PC-3 (cell line): Measurements from ENCODE around the gene BCAR3. TPM values are rescaled to one million over a fixed set of nuclear protein-coding genes. Genes with fewer than 3 reads are reported as not detected.

ENCODE experiments used
- ATAC-seq: fragments of 200-7000 bp; cut with Tn5 transposase; 2 replicates; pipeline ENCODE4 v1.9.1; 2020; ENCODE audit warnings: mild to moderate bottlenecking, moderate library complexity
- BruUV-seq: library from RNA; stranded (reverse); fragments of 400-500 nt; replicated peaks from 2 replicates; lab custom pipeline; 2021; lab: Mats Ljungman, UMichigan
- CTCF ChIA-PET: fragments of 300-600 bp; sonication (Branson Sonifier 250); formaldehyde crosslinking; loops from one replicate; lab custom pipeline; 2022; ENCODE audit warnings: antibody characterized with exemption; lab: Charles Lee
- POLR2A ChIA-PET: fragments of 300-600 bp; sonication (Branson Sonifier 250); formaldehyde crosslinking; loops from one replicate; lab custom pipeline; 2022; ENCODE audit warnings: antibody characterized with exemption; ENCODE audit not compliant: unreplicated experiment; lab: Charles Lee
- DNase-seq: peaks from one replicate; pipeline ENCODE4 v3.0.0-alpha.2; 2015
- H2AFZ ChIP-seq: fragments of 300-600 bp; sonication (generic); 2 replicates; pipeline ENCODE4 v1.6.0; 2016; ENCODE audit warnings: antibody characterized with exemption, low read length
- H3F3A ChIP-seq: fragments of 300-600 bp; sonication (generic); one replicate; pipeline ENCODE4 v1.6.0; 2017; ENCODE audit warnings: antibody characterized with exemption, low read length, control low read depth, mild to moderate bottlenecking; ENCODE audit not compliant: unreplicated experiment
- H3K27ac ChIP-seq: fragments of 300-600 bp; sonication (generic); 2 replicates; pipeline ENCODE4 v1.5.1; 2016; ENCODE audit warnings: mild to moderate bottlenecking, low read length
- H3K27me3 ChIP-seq: fragments of 300-600 bp; sonication (generic); 2 replicates; pipeline ENCODE4 v1.6.1; 2016; ENCODE audit warnings: low read length, mixed read lengths
- H3K36me3 ChIP-seq: fragments of 300-600 bp; sonication (generic); 2 replicates; pipeline ENCODE4 v1.6.1; 2016; ENCODE audit warnings: low read depth, mixed run types, low read length, mixed read lengths
- H3K4me1 ChIP-seq: fragments of 300-600 bp; sonication (generic); 2 replicates; pipeline ENCODE4 v1.5.1; 2016; ENCODE audit warnings: low read length; ENCODE audit not compliant: insufficient read depth
- H3K4me2 ChIP-seq: fragments of 300-600 bp; sonication (generic); 2 replicates; pipeline ENCODE4 v1.6.0; 2016; ENCODE audit warnings: low read length
- H3K4me3 ChIP-seq: fragments of 300-600 bp; sonication (generic); 2 replicates; pipeline ENCODE4 v1.5.1; 2016; ENCODE audit warnings: mild to moderate bottlenecking, low read length, mixed read lengths
- H3K79me2 ChIP-seq: fragments of 300-600 bp; sonication (generic); 2 replicates; pipeline ENCODE4 v1.6.1; 2017; ENCODE audit warnings: low read length, mixed read lengths
- H3K9ac ChIP-seq: fragments of 300-600 bp; sonication (generic); 2 replicates; pipeline ENCODE4 v1.6.0; 2016; ENCODE audit warnings: mild to moderate bottlenecking, low read length
- H3K9me2 ChIP-seq: fragments of 300-600 bp; sonication (generic); replicated peaks from 2 replicates; pipeline ENCODE4 v1.6.1; 2016; ENCODE audit warnings: mixed run types, low read length, mixed read lengths
- H3K9me3 ChIP-seq: fragments of 300-600 bp; sonication (generic); 2 replicates; pipeline ENCODE4 v1.6.1; 2016; ENCODE audit warnings: low read length, mixed read lengths
- H4K20me1 ChIP-seq: fragments of 300-600 bp; sonication (generic); 2 replicates; pipeline ENCODE4 v1.6.1; 2016; ENCODE audit warnings: low read length, mixed read lengths
- CTCF ChIP-seq: fragments of 300-600 bp; sonication (generic); conservative IDR thresholded peaks from 2 replicates; pipeline ENCODE4 v1.5.1; 2017; ENCODE audit warnings: antibody characterized with exemption, low read depth, mild to moderate bottlenecking, low read length
- EZH2 ChIP-seq: fragments of 300-600 bp; sonication (generic); IDR thresholded peaks from one replicate; pipeline ENCODE4 v1.6.1; 2017; ENCODE audit warnings: antibody characterized with exemption, mild to moderate bottlenecking, low read length; ENCODE audit not compliant: unreplicated experiment
- EZH2phosphoT487 ChIP-seq: fragments of 300-600 bp; sonication (generic); IDR thresholded peaks from 2 replicates; pipeline ENCODE4 v1.6.1; 2018; ENCODE audit warnings: mild to moderate bottlenecking, antibody characterized with exemption, low read length, borderline replicate concordance
- intact Hi-C: fragments of 100-400 bp; cut with micrococcal nuclease; formaldehyde crosslinking; loops from 2 replicates; pipeline ENCODE4 v1.9.0; 2023
- total RNA-seq: library from RNA; depleted of rRNA; stranded (reverse); fragments of >200 nt; gene quantifications from 2 replicates; pipeline ENCODE4 v1.2.3, GENCODE V29; 2014

Gene BCAR3
- total RNA-seq, 1 experiment from 2014 or later: 171 TPM

DNA sequence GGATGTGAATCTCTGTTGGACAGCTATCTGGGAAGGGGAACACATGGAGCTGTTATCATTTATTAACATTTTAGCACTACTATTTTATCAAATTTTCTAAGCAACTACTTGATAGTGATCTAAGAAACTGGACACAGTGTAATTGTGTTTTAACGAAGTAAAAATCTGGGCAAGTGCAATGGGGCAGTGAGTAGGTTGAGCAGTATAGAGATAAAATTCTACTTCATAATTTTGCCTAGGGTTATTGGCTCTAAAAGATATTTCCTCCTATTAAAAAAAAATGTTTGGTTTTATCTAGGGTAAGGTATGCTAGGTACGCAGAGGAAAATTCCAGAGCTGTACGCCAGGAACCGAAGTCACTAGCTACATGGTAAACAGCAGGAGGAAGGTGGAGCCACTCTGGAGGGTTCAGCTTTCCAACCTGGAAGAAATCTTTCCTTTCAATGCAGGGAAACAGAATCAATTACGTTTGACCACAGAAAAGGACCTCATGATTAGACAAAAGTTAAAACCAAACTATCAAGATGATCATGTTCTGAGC lies 43.3 kb downstream of the BCAR3 start:
- Histone ChIP-seq H3K27me3 (no peaks in the 10 kb centered on the region), H2AFZ (no peak overlapping the region), H3K4me3 (no peak overlapping the region), H3K36me3 (peaks cover 80% of the 10 kb centered on the region), H3F3A (no peaks in the 10 kb centered on the region), H4K20me1 (peaks cover 12% of the 10 kb centered on the region; the same call in 1 of the 2 replicates), H3K4me2 (no peak overlapping the region), H3K9me2 (no peaks in the 10 kb centered on the region), H3K27ac (no peak overlapping the region), H3K9ac (no peak overlapping the region), H3K9me3 (no peaks in the 10 kb centered on the region), H3K4me1 (peaks cover 3% of the 10 kb centered on the region; the same call in 1 of the 2 replicates), H3K79me2 (peaks cover 99% of the 10 kb centered on the region)
- DNase-seq (peak; percentile 57), ATAC-seq (peak; percentile 68)
- POLR2A ChIA-PET: no interaction called here
- TF ChIP-seq EZH2phosphoT487: no peak
- no peak for TF ChIP-seq CTCF
- TF ChIP-seq EZH2: no peak
- no TSS peak for BruUV-seq
- CTCF ChIA-PET: interaction anchor here (0.9 to 1.0 kb wide), 2 partner anchors 9 to 175 kb away, joined by 3 to 13 read pairs; no protein-coding TSS in a partner anchor
- intact Hi-C loops: no loop called here

GRCh38 chr1:93636712-93637111 lies 44.9 kb downstream of the BCAR3 start:
- Histone ChIP-seq H3K36me3 (peaks cover 83% of the 10 kb centered on the region), H3K4me1 (peaks cover 12% of the 10 kb centered on the region), H3K27ac (no peak overlapping the region), H2AFZ (no peak overlapping the region), H3K9me3 (no peaks in the 10 kb centered on the region), H3K4me2 (no peak overlapping the region), H4K20me1 (0 out of 2 replicates have a peak, but pooled peaks cover 14% of the 10 kb centered on the region), H3K79me2 (peaks cover 99% of the 10 kb centered on the region), H3F3A (no peaks in the 10 kb centered on the region), H3K9me2 (no peaks in the 10 kb centered on the region), H3K4me3 (no peak overlapping the region), H3K27me3 (no peaks in the 10 kb centered on the region), H3K9ac (no peak overlapping the region)
- intact Hi-C loops: no loop called here
- no TSS peak for BruUV-seq
- TF ChIP-seq EZH2phosphoT487 (no peak), EZH2 (no peak), CTCF (no peak)
- no peak for ATAC-seq
- CTCF ChIA-PET: no interaction called here
- DNase-seq: no peak
- POLR2A ChIA-PET: no interaction called here
